Stimulated activated effector memory CD8-positive, alpha-beta T cell treated with anti-CD3 and anti-CD28 coated beads, Interleukin-12 subunit alpha, Interleukin-12 subunit beta, amount 100 ng/mL, for 72 hours (primary cell): ENCODE measurements around the gene RPL38.
A peak's percentile ranks its signal among the peaks of the same experiment; 100 is the strongest.

Experiments
- ATAC-seq: fragments of 150-1000 bp; cut with Tn5 transposase; 2 replicates; pipeline ENCODE4 v1.10.0; 2021
- DNase-seq, 2 donors: peaks; one replicate each; pipeline ENCODE4 v3.0.0; 2021 to 2022; ENCODE audit warnings: low spot score in 2 of 2
- H3K27ac Mint-ChIP-seq: one replicate; pipeline ENCODE4 v1.8.0; 2022; ENCODE audit warnings: mild to moderate bottlenecking, mixed read lengths
- H3K36me3 Mint-ChIP-seq: one replicate; pipeline ENCODE4 v1.8.0; 2022; ENCODE audit warnings: mild to moderate bottlenecking, mixed read lengths
- H3K4me1 Mint-ChIP-seq: one replicate; pipeline ENCODE4 v1.8.0; 2022; ENCODE audit warnings: mixed read lengths
- H3K4me3 Mint-ChIP-seq: one replicate; pipeline ENCODE4 v1.8.0; 2022; ENCODE audit warnings: mild to moderate bottlenecking, mixed read lengths
- H3K9me3 Mint-ChIP-seq: one replicate; pipeline ENCODE4 v1.8.0; 2022; ENCODE audit warnings: mixed read lengths

The RPL38 gene

DNA sequence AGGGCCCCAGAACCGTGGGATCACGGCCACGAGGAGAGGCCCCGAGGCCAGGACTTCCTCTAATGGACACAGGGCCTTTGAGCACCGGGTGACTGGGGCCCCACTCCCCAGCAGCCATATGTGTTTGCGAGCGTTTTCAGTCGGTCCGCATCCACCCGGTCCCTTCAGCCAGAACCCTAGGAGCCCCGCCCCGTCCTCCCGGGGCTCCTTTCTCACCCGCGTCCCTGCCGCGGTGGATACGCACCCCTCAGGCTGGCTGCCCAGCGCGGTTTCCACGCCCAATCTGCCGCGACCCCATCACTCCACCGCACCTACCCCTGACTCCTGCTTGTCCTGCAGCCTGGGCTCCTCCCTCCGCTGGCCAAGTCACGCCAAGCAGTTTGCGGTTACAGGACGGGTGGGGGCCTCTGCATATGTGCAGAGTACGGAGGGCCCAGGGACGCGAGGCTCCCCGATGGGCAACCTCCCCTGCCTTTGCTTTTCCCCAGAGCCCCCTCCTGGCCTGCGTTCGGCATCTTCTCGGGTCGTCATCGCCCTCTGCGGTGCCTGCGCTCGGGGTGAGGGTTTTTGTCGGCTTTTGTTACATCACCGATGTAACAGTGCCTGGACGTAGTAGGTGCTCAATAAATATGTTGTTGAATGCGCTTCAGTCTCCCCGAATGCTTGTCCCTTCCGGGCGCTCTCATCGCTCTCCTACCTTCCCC is 8.9 kb downstream of the RPL38 start:
- H3K36me3 Mint-ChIP-seq = peaks cover 55% of the 10 kb centered on the region
- peak overlapping the region; percentile 83 for H3K4me3 Mint-ChIP-seq
- H3K9me3 Mint-ChIP-seq = no peaks in the 10 kb centered on the region
- peak; percentile 1 for ATAC-seq
- peaks cover 64% of the 10 kb centered on the region for H3K4me1 Mint-ChIP-seq
- H3K27ac Mint-ChIP-seq = peak overlapping the region; percentile 93
- peak in 1 of 2 donors; percentile 62 for DNase-seq

DNA sequence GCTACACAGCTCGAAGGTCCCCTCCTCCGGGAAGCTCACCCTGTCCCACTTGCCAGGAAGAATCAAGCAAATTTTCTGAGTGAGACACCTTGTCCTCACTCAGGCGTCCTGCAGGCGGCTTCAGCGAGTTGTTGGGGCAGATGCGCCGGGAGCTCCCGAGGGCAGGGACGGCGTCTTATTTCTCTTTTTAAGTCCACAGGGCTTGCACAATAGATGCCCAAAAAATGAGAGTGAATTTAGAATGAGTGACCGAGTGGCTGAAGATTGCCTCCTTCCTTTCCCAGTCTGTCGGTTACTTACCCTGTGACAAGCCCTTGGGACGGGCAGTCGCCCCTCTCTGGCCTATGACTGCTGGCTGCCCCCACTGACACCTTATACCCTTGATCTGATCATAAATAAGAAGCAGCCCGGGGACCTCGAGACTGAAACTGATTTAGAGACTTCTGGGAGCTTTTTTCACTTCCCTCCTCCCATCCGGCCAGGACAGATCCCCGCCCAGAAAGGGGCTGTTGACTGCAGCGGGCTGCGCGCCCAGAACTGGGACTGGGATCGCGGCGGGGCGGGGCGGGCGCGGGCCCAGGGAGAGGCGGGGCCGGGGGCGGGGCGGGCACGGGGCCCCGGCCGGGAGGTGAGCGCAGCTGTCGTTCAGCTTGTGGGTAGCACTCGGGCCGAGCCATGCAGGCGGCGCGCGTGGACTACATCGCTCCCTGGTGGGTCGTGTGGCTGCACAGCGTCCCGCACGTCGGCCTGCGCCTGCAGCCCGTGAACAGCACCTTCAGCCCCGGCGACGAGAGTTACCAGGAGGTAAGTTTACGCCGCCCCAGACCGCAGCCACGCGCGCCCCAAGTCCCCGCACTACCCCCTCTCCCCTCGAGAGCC is 9.7 kb downstream of the RPL38 start, which contains the start of gene TTYH2:
TSS of gene TTYH2 (plus strand) at position 659 of the 879 bp plus-strand sequence. CDS start at position 676, 17 bp downstream.
- no peaks in the 10 kb centered on the region for H3K9me3 Mint-ChIP-seq
- DNase-seq = peak; percentile 53 to 82
- peak within 1 kb of the TSS; percentile 93 for H3K27ac Mint-ChIP-seq
- peak; percentile 79 for ATAC-seq
- H3K4me1 Mint-ChIP-seq = peaks cover 58% of the 10 kb centered on the region
- peak within 1 kb of the TSS; percentile 83 for H3K4me3 Mint-ChIP-seq
- peaks cover 47% of the 10 kb centered on the region for H3K36me3 Mint-ChIP-seq

DNA sequence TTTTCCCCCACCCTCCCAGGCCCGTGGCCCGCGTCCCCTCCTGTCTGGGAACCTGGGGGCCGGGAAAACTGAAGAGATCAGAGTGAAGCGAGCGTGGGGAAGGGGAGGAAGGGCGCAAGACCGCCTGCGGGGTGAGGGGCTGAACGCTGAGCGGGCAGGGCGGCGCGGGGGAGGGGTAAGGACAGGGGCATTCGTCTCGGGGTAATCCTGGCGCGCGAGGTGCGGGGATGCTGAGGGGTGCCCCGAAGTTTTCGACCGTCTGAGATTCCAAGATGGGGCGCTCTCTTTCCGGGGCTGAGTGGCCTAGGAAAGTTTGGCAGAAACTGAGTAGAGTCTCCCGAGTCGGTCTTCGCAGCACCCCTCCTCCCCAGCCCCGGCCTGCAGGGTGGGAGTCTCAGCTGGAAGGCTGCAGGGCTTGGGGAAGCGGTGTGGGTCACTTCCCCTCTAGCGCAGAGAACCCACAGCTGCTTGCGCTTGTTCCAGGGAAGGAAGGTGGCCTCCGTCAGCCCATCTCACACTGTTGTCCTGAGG is 10.4 kb downstream of the RPL38 start:
- Mint-ChIP-seq H3K36me3 (peaks cover 40% of the 10 kb centered on the region), H3K4me1 (peaks cover 55% of the 10 kb centered on the region), H3K9me3 (no peaks in the 10 kb centered on the region), H3K27ac (peak overlapping the region; percentile 93), H3K4me3 (peak overlapping the region; percentile 83)
- ATAC-seq (no peak), DNase-seq (no peak)

DNA sequence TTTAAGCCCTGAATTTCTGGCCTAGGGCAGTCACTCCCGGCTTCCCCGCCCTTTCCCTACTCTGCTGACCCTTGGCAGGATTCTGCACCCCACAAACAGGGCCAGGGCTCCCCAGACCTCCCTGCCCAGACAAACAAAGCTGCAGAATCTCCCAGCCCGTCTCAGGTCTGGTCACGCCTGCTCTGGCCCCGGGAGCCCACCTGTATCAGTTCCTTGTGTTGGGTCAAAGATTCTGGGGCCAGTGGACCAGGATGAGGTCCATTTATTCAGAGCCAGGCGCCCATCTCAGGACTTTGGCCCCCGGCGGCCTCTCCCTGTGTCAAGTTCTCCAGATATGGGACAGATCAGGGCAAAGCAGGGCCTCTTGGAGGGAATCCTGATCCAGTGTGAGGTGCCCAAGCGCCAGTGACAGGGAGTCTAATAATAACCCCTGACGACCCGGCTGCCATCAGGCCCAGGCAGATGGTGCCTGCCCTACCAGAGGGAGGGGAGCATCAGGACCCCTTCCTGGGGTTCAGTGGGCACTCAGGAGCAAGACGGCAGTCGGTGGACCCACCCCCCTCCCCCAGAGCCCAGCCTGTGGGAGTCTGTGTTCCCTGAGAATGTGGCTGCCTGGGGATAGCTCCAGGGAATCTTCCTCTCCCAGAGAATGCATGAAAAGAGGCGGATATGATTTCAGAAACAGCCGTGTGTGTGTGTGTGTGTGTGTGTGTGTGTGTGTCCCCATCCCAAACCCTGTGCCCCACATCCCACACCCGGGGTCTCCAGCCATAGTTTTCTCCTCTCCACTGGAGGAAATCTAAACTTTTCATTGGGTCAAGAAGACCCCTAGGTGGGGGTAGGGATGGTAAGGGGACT is 11.2 kb downstream of the RPL38 start:
- no peaks in the 10 kb centered on the region for H3K9me3 Mint-ChIP-seq
- DNase-seq = no peak

DNA sequence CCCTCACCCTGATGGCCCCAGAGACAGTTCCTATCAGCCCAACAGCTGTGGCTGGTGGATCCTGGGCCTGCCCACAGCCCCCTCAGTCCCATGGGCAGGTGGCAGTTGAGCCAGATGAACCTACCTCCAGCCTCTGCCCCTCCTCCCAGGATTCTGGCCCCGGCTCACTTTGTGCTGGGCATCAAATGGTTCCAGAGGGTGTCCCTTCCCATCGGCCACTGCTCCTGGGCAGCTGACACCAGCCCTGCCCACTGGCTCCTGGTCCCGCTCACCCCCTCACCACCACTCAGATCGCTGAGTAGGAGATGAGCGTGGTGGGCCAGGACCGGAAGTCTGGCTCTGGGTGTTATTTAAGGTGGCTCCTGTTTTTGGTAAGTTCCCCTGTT is 11.9 kb downstream of the RPL38 start:
- peak overlapping the region; percentile 83 for H3K4me3 Mint-ChIP-seq
- H3K36me3 Mint-ChIP-seq = peaks cover 26% of the 10 kb centered on the region
- ATAC-seq (no peak), DNase-seq (no peak)
- no peaks in the 10 kb centered on the region for H3K9me3 Mint-ChIP-seq
- no peak overlapping the region for H3K27ac Mint-ChIP-seq
- peaks cover 45% of the 10 kb centered on the region for H3K4me1 Mint-ChIP-seq

More for the DNA sequence above, 11.2 kb downstream of the RPL38 start:
- Mint-ChIP-seq H3K36me3 (peaks cover 32% of the 10 kb centered on the region), H3K4me1 (peaks cover 50% of the 10 kb centered on the region), H3K4me3 (peak overlapping the region; percentile 83), H3K27ac (peak overlapping the region; percentile 48)
- ATAC-seq = no peak

DNA sequence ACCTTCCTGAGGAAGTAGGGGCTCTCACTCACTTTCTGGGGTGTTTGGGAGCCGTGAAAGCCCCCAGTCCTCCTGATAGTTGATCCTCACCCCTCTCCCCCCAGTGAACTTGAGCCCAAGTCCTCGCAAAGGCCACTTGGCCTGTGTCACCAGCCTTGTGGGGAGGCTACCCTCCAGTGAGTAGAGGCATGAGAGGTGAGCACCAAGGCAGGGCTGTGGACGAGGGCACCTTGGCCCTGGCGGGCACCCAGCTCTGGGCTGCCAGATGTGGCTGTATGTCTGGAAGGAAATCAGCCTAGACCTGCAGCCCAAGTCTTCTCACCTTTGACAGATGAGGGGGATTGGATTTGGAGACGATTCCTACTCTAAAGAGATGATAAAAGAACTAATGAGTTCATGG is 13.0 kb downstream of the RPL38 start:
- H3K4me3 Mint-ChIP-seq = no peak overlapping the region
- no peak for ATAC-seq
- H3K27ac Mint-ChIP-seq = peak overlapping the region; percentile 63
- no peaks in the 10 kb centered on the region for H3K9me3 Mint-ChIP-seq
- H3K36me3 Mint-ChIP-seq = peaks cover 17% of the 10 kb centered on the region
- DNase-seq = no peak
- peaks cover 37% of the 10 kb centered on the region for H3K4me1 Mint-ChIP-seq

DNA sequence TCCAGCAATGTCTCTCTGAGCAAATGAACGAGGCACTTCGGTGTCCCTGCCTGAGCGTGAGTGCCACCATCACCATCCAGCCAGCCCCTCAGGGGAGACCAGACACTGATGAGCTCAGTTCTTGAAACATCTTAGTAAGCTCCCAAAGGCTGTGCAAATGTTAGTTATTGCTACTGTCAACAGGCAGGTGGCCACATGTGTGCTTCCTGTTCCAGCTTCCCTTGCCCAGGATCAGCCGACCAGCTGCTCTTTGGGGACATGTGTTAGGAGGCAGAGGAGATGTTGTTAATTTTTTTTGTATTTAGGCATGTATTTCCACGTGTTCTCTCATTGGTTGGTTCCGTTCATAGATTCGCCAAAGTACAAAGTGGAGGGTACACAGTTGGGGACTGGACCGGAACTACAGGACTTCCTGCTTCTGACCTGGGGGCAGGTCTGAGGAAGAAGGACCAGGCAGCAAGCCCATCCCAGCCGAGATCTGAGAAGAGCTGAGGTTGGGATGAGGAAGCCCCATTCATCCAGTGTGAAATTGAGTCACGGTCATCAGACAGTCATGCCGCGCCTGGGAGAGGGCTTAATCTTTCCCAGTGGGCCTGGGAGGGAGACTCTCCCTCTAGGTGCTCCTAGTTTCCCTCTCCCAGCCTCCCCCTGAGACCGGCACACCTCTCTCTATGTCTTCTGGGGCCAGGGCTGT is 13.7 kb downstream of the RPL38 start:
- Mint-ChIP-seq H3K36me3 (peaks cover 10% of the 10 kb centered on the region), H3K4me3 (no peak overlapping the region), H3K9me3 (no peaks in the 10 kb centered on the region), H3K4me1 (peaks cover 31% of the 10 kb centered on the region), H3K27ac (peak overlapping the region; percentile 63)
- DNase-seq (no peak), ATAC-seq (no peak)

DNA sequence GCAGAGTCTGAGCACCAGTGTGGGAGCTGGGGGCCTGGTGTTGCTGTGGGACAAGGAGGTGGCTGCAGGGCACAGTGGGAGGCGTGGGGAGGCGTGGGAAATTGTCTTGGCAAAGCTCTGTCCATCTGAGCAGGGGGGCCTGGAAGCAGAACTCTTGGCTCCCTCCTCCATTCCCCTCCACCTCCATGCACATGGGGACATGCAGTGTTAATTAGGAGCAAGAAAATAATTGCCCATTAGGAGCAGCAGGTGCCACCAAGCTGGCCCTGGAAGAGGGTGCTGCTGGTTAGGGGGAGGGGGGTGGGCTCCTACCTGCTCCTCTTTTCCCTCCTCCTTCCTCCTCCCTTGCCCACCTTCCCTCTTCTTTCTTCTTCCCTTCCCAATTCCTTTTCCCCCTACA is 14.4 kb downstream of the RPL38 start:
- Mint-ChIP-seq H3K4me1 (peaks cover 24% of the 10 kb centered on the region), H3K27ac (no peak overlapping the region), H3K36me3 (peaks cover 4% of the 10 kb centered on the region), H3K4me3 (no peak overlapping the region), H3K9me3 (no peaks in the 10 kb centered on the region)
- DNase-seq (no peak), ATAC-seq (no peak)

DNA sequence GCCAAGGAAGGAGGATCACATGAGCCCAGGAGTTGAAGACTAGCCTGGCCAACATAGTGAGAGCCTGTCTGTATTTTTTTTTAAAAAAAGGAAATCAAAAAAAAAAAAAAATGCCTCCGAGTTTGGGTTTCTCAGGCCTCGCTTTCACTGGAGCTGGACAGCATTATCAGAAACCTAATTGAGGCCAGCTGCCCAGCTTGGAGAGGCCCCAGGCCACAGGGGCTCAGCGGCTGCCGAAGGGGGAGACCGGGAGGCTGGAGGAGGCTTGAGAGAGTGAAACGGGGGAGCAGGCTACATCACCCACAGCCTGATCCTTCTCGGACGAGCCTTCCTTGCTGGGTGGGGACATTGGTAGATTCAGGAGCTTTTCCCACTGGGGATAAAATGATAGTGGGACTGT is 15.0 kb downstream of the RPL38 start:
- no peak overlapping the region for H3K27ac Mint-ChIP-seq
- H3K36me3 Mint-ChIP-seq = no peaks in the 10 kb centered on the region
- H3K4me1 Mint-ChIP-seq = peaks cover 19% of the 10 kb centered on the region
- DNase-seq (no peak), ATAC-seq (no peak)
- H3K9me3 Mint-ChIP-seq = no peaks in the 10 kb centered on the region
- H3K4me3 Mint-ChIP-seq = no peak overlapping the region

DNA sequence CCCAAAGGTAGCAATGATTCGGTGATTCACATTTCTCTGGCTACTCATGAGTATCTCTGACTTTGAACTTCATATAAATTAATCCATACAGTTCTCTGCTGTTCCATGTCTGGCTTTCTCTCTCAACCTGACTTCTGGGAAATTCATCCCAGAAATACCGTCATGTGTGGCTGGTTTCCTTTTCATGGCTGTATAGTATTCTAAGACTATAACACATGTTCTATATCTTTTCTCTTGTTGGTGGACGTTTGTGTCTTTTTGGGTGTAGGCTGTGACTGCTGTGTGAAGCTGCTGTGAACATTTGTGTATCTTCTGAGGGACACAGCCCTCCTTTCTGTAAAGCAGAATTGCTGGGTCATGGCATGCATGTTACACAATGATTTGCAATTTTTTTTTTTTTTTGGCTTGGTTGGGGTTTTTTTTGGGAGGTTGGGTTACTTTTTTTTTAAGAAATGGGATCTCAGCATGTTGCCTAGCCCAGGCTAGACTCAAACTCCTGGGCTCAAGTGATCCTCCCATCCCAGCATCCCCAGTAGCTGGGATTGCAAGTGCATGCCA is 16.2 kb downstream of the RPL38 start:
- Mint-ChIP-seq H3K36me3 (peaks cover 7% of the 10 kb centered on the region), H3K9me3 (no peaks in the 10 kb centered on the region), H3K27ac (no peak overlapping the region), H3K4me1 (peaks cover 10% of the 10 kb centered on the region), H3K4me3 (no peak overlapping the region)
- DNase-seq (no peak), ATAC-seq (no peak)

DNA sequence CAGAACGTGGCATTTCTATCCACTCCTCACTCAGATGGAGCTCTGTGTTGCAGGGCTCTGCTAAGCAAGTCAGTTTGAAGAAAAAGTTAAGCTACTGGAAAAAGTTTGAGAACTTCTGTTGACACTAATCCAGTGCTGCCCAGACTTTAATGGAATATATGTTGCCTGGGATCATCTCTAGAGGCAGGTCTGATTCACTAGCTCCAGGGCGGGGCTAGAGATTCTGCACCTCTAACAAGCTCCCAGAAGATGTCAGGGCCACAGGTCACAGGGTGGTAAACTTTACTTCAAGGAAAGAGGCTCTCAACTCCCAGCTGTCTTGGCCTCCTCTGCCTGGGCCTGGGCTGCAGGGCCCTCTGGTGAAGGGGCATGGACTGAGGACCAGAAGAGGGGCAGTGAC is 16.7 kb downstream of the RPL38 start:
- Mint-ChIP-seq H3K27ac (no peak overlapping the region), H3K4me3 (no peak overlapping the region), H3K4me1 (peaks cover 7% of the 10 kb centered on the region), H3K9me3 (no peaks in the 10 kb centered on the region), H3K36me3 (peaks cover 13% of the 10 kb centered on the region)
- no peak for ATAC-seq
- DNase-seq = no peak

DNA sequence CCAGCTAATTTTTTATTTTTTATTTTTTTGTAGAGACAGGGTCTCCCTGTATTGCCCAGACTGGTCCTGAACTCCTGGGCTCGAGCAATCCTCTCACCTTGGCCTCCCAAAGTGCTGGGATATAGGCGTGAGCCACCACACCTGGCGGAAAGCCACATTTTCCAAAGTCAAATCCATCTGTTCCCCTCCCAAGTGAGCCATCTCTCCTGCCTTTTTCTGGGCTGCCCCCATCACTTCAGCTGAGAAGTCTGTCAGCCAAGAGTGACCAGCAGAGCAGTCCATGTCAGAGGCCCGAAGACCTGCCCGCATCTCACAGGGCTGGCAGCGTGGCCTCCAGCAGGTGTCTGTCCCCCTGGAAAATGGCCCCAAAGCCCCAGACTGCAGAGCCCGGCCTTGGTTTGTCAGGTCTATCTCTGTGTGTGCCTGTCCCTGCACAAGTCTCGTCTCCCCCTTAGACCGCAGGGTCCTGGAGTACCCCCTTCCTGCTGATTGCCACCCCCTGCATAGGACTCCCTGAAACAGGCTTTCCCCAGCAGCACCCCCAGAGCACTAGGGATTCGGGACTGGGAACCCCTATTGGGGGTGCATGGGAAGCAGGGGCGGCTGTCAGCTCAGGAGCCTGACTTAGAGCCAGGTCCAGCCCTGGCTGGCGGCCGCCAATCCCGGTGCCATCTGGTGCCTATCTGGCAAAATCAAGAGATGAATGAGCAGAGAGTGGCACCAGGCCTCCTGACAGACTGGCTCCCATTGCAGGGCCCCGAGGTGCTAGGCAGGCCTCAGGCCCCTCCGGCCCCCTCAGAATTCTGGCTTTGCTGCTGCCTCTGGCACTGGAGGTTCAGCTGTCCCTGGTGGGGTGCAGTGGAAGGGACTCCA is 17.7 kb downstream of the RPL38 start:
- Mint-ChIP-seq H3K4me3 (no peak overlapping the region), H3K4me1 (peaks cover 15% of the 10 kb centered on the region), H3K9me3 (no peaks in the 10 kb centered on the region), H3K36me3 (peaks cover 15% of the 10 kb centered on the region), H3K27ac (no peak overlapping the region)
- no peak for DNase-seq
- no peak for ATAC-seq

DNA sequence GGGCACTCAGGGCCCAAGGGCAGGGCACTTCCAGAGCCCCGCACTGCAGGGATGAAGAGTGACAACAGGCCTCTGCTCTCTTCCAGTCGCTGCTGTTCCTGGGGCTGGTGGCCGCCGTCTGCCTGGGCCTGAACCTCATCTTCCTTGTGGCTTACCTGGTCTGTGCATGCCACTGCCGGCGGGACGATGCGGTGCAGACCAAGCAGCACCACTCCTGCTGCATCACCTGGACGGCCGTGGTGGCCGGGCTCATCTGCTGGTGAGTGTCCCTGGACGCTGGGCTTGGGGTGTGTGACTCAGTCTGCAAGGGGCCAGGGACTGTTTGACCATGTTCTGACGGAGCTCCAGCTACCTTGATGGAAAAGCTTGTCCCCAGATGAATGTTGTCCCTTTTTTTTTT is 18.9 kb downstream of the RPL38 start:
- no peak overlapping the region for H3K27ac Mint-ChIP-seq
- H3K36me3 Mint-ChIP-seq = peaks cover 19% of the 10 kb centered on the region
- H3K4me1 Mint-ChIP-seq = peaks cover 11% of the 10 kb centered on the region
- ATAC-seq (no peak), DNase-seq (no peak)
- H3K9me3 Mint-ChIP-seq = no peaks in the 10 kb centered on the region
- H3K4me3 Mint-ChIP-seq = no peak overlapping the region
